EL (cell line): Measurements from ENCODE around the gene SLC10A7.

Experiments
- DNase-seq: peaks from one replicate; pipeline ENCODE4 v3.0.0-alpha.2; 2016

SLC10A7 gene, protein sequence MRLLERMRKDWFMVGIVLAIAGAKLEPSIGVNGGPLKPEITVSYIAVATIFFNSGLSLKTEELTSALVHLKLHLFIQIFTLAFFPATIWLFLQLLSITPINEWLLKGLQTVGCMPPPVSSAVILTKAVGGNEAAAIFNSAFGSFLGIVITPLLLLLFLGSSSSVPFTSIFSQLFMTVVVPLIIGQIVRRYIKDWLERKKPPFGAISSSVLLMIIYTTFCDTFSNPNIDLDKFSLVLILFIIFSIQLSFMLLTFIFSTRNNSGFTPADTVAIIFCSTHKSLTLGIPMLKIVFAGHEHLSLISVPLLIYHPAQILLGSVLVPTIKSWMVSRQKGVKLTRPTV

DNA sequence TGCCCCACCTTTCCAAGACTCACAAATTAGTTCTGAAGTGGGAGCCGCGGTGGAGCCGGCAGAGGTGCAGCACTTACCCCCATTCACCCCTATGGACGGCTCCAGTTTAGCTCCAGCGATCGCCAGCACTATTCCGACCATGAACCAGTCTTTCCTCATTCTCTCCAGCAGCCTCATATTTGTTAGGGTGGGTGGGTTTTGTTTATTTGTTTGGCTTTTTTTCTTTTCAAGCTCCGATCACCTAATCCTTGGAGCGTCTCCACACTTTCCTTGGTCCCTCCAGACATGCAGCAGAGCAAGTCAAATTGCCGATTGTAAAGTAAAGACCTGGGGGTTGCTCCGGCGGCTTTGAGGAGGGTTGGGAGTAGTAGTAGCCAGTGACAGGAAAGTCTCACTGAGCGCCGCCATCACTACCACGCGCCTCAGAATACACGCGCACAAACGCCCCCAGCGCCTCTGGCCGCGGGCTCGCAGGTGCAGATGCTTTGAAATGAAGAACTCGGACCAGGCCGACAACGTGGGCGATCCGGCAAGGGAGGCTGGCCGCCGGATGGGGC is at the start of gene SLC10A7:
Gene SLC10A7, minus strand, starts transcription at position 400 of the 557 bp plus-strand sequence. Its CDS starts 223 bp downstream, at position 177.
- peak; percentile 78 for DNase-seq

DNA sequence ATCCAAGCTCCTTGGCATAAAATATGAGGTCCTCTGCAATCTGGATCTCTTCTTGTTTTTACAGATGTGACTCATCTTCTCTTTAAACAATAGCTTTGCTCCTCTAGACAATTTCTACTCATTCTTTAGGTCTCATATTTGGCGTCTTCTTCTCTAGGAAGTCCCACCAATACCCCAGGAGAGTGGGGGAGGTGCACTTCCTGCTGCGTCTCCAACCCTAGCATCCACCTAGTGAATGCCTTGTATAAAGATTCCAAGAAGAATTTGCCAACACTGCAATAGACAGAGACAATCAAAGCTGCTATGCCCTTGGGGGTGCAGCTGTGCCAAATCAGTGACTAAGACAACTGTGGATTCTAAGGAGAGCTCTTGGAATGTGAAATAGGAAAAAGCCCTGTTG is 45.7 kb upstream of the SLC10A7 start:
- DNase-seq, result peak; percentile 62

DNA sequence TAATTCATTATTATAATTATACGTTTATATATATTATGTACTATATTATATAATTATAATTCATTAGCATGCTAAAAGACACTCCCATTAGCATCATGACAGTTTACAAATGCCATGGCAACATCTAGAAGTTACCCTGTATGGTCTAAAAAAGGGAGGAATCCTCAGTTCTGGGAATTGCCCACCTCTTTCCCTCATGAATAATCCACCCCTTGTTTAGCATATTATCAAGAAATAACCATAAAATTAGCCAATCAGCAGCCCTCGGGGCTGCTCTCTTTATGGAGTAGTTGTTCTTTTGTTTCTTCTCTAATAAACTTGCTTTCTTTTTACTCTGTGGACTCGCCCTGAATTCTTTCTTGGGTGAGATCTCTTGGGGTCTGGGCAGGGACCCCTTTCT is 42.8 kb upstream of the SLC10A7 start:
- DNase-seq, result no peak

DNA sequence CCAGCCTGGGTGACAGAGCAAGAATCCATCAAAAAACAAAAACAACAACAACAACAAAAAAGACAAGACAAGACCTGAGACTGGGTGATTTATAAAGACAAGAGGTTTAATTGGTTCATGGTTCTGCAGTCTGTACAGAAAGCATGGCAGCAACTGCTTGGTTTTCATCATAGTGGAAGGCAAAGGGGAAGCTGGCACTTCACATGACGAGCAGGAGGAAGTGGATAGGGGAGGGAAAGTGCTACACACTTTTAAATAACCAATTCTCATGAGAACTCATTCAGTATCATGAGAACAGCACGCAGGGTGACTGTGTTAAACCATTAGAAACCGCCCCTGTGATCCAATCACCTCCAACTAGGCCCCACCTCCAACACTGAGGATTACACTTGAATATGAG is 28.4 kb upstream of the SLC10A7 start:
- no peak for DNase-seq

DNA sequence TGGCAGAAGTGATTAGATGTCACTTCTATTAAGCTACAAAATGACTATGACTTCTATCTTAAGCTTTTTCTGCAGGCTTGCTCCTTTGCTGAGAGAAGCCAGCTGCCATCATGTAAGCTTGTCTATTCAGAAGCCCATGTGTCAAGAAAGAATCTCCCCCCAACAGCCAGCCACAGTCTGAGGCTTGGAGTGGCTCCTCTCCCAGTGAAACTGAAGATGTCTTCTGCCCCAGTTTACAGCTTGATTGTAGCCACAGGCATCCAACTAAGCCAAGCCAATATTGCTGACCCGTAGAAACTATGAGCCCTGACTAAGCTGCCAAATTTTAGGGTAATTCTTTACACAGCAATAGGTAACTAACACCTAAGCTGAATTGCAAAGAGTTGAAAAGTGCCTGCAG is 26.7 kb upstream of the SLC10A7 start:
- no peak for DNase-seq

DNA sequence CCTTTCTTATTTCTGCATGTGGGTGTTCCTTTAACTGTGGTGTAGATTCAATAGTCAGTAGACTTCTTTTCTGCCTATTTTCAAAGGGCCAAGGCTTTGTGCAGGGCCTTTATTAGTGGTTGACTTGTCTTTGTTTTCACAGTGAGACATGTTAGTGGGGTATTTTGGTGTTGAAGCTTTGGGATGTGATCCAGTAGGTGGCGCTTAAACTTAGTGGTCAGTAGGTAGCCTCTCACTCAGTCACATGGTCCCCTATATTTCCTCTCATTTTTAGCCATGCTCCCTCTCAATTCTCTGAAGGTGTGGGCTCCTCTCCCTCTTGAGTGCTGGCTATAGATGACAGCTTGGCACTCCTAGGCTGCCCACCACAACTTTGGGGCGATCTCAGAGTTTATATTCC is 23.4 kb upstream of the SLC10A7 start:
- DNase-seq, result peak; percentile 41

DNA sequence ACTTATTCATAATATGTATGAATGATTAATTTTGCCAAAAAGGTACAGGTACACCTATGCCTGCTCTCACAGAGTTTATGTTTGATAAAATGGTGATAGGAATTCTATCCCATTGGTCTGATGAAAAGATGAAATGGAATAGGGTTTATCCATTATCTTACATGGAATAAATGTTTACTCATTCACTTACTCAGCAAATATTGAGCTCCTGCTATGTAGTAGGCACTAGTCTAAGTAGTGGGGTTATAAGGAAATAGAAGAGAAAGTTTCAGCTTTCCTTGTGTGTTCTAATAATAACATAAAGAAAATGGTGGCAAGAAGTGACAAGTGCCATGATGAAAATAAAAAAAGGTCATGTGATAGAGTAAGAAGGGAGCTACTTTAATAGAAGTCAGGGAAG is 12.4 kb upstream of the SLC10A7 start:
- DNase-seq, result no peak

DNA sequence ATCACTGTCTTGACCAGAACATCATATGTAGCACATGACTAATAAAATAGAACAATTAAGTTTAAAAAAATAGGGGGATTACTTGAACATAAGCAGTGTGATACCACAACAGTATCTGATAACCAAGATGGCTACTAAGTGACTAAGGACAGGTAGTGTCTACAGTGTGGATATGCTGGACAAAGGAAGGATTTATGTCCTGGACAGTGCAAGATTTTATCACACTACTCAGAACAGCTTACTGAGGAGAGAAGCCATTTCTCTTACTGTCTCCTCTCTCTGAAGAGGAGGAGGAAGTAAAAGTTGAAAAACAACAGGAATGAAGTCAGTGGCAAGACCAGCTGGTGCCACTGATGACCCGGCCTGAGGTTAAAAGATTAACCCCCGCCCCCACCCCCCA is 4.0 kb upstream of the SLC10A7 start:
- DNase-seq, result no peak

DNA sequence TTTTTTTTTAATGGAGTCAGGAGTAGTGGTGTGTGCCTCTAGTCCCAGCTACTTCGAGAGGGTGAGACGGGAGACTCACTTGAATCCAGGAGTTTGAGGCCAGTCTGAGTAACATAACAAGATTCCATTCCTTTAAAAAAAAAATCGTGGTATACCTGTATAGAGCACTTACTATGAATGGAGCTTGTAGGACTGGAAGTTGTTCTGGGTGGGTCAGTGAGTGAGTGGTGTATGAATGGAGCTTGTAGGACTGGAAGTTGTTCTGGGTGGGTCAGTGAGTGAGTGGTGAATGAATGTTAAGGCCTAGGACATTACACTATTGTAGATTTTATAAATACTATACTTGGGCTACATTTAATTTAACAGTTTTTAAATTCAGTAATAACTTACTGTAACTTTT is 2.9 kb upstream of the SLC10A7 start:
- no peak for DNase-seq

DNA sequence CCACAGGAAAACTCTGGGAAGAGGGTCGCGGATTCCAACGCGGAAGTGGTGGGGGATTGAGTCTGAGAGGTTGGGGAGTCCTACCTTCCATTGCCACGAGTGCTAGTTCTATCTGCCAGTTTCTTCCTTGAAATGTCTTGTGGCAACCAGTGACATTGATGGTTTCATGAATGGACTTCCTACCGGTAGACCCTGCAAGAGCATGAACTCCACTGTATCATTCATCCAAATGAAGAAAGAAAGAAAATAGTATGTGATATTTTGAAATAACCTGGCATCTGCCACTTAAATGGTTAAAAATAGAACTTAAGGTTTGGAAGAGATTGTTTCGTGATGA is 1.1 kb upstream of the SLC10A7 start:
- DNase-seq, result peak; percentile 16

DNA sequence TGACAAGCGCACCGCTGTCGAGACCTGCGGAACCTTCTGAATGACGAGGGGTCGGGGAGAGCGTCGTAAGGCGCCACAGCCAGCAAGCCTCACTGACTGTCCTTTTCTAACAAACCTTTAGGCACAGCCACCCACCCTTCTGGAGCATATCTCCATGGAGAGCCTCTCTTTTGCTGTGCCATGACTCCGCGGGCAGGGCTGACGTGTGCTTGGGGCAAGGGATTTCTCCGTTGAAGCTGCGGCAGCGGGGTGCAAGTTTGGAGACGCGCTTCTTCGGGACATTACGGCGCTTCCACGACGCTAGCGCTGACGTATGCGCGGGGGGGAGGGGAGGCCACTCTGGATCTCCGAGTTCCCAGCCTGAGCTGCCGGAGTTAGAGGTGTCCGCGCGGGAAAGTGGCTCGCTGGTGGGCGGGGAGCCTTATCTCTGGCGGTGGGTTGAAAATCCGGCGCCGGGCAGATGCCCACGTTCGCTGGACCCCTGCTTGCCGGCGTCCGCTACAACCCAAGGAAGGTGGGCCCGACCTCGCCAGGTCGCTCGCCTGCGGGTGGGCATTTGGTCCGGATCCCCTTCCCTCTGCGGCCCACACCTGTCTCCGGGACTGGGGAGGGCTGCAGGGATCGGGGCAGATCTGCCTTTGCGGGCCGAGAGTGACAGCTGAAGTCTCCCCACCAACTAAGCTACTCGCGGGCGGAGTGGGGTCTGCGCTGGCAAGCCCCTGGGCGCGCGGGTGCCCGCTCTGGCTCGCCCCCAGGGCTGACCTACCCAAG is 543 bp upstream of the SLC10A7 start:
- DNase-seq, result peak; percentile 85

DNA sequence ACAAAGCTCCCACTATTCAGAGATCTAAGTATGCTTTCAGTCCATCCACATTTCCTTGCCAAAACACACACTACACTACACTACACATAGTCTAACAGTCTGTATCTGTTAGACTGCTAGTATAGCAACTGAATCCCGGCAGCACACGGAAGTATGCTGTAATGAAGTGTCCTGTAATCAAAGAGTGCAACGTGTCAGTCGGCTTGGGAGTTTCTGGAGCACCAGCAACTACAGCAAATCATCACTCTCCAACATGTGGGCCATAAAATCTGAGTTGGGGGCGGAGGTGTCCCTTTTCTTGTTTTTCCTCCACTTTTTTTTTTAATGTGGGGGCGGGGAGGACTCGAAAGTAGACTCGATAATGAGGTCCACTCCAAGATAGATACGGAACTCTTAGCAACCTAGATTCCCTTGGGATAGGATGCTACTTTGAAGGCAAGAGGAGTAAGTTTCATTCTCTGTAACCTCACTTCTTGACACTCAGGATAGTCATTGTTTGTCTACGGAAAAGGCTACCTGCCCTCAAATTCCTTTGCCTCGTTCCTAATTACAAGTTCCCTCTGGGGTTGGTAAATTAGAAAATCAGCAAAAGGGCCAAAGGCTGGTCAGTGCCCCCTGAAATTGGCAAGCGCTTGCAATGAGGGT is 722 bp downstream of the SLC10A7 start:
- peak; percentile 61 for DNase-seq

DNA sequence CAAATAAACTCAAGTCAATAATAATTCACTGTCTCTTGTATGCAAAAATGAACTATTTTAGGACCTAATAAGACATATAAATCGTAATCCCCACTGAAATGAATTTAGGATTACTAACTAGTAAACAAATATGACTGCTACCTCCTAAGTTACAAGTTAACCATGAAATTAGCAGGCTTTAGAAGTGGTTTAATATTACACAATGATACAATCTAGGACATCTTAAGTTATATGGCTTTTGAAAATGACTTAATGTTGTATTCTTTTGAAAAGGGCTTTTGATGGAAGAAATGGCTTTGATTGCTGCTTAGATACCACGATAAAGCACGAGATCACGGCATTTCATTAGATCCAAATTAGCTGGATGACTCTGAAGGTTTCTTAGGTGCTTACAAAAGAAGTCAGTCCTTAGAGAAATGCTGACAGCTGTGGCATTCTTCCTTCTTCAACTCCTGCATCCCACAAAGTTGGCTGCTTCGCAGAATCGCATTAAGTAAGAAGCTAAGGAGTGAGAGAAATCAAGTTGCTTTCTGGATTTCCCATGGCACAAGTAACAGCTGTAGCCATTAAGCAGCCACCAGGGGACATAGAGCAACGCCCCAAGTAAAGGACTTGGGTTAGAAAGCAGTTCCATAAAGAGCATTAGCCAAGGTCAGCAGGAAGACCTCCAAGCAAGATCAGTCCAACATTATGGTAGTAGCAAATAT is 6.9 kb downstream of the SLC10A7 start:
- DNase-seq, result no peak

DNA sequence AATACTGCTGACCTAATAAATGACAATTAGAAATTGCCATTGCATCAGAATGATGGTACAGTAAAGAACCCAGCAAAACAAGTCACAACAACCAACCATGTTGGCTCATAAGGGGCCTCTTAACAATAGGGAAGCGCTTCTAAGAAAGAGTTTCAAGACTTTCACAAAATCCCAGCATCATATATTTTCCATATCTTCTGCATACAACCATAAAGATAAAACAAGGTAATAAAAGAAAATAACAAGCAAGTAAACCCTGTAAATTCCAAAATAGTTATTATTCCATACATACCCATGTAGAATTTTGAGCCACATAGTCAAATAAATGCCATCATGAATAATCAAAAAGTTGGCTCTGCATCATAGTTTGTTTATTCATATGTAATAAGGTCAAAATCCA is 8.2 kb downstream of the SLC10A7 start:
- DNase-seq, result no peak

DNA sequence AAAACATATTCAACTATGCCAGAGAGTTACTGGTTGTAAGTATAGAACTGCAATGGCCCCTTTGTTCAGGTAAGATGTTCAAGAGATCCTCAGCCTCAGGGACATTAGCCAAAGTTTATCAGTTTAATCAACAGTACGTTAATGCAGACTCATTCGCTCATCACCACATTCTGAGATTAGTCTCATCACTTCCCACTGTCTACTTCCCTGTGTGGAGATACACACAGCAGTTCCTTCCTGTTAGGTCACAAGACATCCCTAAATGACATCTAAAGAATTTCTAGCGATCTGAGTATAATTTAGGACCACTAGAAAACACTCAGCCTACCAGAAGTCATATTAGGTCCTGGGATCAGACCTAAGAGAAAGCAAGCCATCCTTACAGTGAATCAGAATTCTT is 10.4 kb downstream of the SLC10A7 start:
- DNase-seq, result no peak

DNA sequence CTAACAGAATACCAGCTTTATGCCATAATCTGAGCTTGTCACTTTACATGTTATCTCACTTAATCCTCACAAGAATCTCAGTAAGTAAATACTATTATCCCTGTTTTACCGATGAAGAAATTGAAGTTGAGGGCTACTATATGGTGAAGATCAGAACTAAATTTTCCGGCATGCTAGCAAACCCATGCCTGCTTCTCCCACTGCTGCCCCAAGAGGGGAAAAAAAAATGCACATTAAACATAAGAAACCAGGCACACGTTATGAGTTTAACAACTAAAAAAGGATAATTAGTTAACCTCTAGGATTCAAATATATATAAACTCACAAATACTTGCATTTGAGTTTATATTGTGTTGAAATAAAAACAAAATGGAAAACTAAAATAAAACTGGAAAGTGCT is 10.8 kb downstream of the SLC10A7 start:
- no peak for DNase-seq

DNA sequence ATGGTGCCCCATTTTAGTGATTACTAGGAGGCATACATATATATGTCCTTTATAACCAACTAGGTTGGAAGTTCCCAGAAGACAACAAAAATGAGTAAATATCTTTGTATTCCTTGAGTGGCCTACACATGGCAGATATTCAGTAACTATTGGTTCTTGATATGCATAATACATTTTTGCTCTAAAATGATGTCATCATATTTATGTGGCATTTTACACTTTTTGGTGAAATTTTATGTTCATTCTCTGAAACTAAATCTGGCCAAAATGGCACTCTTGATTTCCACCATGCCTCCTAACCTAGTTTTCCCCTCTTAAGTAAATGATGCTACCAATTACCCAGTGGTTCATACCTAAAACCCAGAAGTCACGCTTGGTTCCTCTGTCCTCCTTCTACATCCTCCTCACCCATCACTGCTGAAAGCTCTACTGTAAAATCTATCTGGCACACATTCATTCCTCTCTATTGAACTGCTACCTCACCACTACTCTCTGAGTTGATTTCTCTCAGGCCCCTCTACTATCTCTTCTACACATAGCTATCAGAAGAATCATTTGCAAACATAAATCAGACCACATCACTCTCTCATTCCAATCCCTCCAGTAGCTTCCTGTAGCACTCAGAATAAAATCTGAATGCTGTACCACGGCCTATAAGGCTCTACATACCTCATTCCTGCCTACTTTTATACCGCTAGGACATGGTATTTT is 13.4 kb downstream of the SLC10A7 start:
- peak; percentile 2 for DNase-seq

DNA sequence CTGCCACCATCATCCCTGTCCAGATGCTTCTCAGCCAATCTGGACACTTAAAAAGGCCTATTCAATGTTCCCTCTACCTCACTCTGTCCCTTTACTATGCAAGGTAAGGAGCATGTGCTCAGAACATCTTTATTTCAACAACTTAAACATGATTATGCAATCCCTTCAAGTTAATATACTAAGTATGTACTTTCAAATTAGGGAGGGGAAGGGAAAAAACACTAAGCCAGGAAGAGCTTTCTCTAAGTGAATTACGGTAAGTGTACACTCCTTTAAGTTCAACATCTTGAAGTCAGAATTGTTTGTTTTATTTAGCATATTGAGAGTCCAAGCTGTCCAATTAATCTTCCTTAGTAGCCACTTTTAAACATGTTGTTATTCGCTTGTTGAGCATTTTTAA is 14.1 kb downstream of the SLC10A7 start:
- no peak for DNase-seq

DNA sequence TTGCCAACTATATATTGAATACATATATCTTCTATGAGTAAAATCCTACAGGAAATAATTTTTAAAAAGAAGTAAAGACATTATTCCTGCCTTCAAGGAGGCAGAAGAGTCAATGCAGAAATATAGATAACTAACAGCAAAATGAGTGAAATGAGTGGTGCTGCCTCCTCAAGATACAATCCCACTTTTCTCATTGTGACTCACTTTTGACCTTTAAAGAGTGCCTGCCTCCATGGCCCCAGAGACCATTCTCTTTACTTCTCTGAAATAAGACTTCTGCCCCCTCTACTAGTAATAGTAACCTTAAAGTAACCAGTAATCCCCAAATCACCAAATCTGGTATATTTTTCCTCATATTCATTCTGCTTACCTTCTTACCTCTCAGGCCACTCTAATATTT is 15.5 kb downstream of the SLC10A7 start:
- no peak for DNase-seq

DNA sequence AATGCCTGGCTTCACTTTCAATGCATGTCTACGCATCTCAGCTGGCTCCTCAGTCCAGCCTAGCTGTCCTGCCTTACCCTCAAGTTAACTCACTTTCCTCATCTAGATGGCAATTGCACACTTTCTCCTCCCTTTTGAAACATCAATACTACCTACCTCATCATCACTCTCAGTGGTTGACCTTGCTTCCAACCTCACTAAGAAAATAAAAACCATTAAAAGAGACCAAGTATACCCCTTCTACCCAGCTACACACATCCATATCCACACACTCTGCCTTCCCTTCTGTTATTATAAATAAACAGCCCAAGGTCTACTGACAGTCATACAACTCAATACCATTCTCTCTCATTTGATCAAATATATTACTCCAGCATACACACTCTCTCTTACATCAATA is 21.5 kb downstream of the SLC10A7 start:
- no peak for DNase-seq

DNA sequence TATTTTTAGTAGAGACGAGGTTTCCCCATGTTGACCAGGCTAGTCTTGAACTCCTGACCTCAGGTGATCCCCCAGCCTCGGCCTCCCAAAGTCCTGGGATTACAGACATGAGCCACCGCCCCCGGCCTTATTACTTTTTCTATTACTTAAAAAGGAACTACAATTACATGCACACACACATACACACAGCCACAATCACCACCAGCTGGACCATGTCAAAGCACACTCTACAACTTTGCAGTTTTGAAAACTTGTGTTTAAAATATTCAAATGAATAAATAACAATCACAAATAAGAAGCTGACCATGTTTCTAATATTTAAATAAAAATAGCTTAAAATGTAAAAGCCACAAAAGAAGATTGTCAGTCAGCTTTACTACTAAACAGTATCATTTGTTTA is 23.4 kb downstream of the SLC10A7 start:
- DNase-seq, result no peak

DNA sequence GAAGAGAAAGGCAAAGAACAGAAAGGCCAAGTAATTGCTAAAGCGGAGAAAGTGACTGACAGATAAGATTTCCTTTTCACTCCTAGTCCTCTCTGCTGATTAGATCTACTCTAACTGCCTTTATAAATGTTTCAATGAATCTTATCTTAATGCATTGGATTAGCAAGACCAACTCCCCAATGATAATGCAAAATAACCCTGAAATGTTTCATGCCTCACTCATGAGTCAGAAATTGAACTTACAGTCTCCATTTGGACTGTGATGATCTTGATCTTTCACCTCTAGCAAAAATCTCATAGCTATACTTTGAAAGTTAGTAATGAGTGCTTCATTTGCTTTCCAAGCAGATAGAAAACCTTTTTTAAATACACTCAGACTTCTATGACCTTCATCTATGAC is 26.5 kb downstream of the SLC10A7 start:
- peak; percentile 63 for DNase-seq

DNA sequence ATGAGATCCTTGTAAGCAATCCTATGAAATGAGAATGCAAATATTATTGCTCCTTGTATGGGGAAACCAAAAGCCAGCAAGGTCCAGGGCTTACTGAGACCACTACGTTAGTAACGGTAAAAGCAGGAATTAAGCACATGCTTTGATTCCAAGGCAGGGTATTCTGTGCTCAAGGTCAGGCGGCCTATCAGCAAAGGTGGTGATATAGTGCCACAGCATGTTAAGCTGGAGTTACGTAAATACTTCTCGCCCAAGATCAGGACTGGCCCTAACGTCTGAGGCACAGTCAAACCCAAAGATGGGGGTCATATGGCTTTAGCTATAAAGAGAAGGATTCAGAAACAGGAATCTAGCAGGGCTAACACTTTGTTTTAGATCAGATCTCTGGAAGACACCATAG is 27.6 kb downstream of the SLC10A7 start:
- DNase-seq, result no peak
